NCI-H2107 treated with DMSO at 0.1 percent for 48 hours (cell line): ENCODE measurements around the gene SCYL1.

ENCODE experiments used
- DNase-seq: peaks from one replicate; lab custom pipeline; 2025; ENCODE audit not compliant: unreplicated experiment; lab: John Stamatoyannopoulos, UW

SCYL1 gene

GRCh38 chr11:65551572-65552387, 26.9 kb downstream of the SCYL1 start:
- peak; percentile 93 for DNase-seq

GRCh38 chr11:65552388-65552951, 27.6 kb downstream of the SCYL1 start:
- DNase-seq: no peak

GRCh38 chr11:65553301-65554001, 28.6 kb downstream of the SCYL1 start:
- peak; percentile 60 for DNase-seq

- DNase-seq: no peak
These were observed 29.4 kb downstream of the SCYL1 start for GRCh38 chr11:65554057-65554818.

- no peak for DNase-seq
These were observed 30.1 kb downstream of the SCYL1 start for GRCh38 chr11:65554842-65555430.

- DNase-seq: no peak
These were observed 30.9 kb downstream of the SCYL1 start for GRCh38 chr11:65555693-65556231.

GRCh38 chr11:65556470-65557279, 31.8 kb downstream of the SCYL1 start:
- DNase-seq: no peak

GRCh38 chr11:65557280-65558001, 32.6 kb downstream of the SCYL1 start:
- no peak for DNase-seq

- no peak for DNase-seq
These were observed 33.4 kb downstream of the SCYL1 start, which contains the start of gene LTBP3 for GRCh38 chr11:65558002-65558929. TSS of gene LTBP3 (minus strand) at chr11:65558359. CDS start at chr11:65557959, 400 bp downstream.

- no peak for DNase-seq
These were observed 34.1 kb downstream of the SCYL1 start for GRCh38 chr11:65558930-65559509.

- DNase-seq: no peak
These were observed 34.7 kb downstream of the SCYL1 start for GRCh38 chr11:65559535-65559934.

GRCh38 chr11:65559951-65560537, 35.2 kb downstream of the SCYL1 start:
- DNase-seq: no peak

GRCh38 chr11:65560555-65561418, 35.9 kb downstream of the SCYL1 start:
- no peak for DNase-seq

GRCh38 chr11:65562020-65562419, 37.1 kb downstream of the SCYL1 start:
- no peak for DNase-seq

- DNase-seq: no peak
These were observed 37.9 kb downstream of the SCYL1 start for GRCh38 chr11:65562788-65563187.

GRCh38 chr11:65563601-65564000, 38.7 kb downstream of the SCYL1 start:
- no peak for DNase-seq
